Measurements from ENCODE around the gene RASL11B.

Gene RASL11B, protein sequence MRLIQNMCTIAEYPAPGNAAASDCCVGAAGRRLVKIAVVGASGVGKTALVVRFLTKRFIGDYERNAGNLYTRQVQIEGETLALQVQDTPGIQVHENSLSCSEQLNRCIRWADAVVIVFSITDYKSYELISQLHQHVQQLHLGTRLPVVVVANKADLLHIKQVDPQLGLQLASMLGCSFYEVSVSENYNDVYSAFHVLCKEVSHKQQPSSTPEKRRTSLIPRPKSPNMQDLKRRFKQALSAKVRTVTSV

DNA sequence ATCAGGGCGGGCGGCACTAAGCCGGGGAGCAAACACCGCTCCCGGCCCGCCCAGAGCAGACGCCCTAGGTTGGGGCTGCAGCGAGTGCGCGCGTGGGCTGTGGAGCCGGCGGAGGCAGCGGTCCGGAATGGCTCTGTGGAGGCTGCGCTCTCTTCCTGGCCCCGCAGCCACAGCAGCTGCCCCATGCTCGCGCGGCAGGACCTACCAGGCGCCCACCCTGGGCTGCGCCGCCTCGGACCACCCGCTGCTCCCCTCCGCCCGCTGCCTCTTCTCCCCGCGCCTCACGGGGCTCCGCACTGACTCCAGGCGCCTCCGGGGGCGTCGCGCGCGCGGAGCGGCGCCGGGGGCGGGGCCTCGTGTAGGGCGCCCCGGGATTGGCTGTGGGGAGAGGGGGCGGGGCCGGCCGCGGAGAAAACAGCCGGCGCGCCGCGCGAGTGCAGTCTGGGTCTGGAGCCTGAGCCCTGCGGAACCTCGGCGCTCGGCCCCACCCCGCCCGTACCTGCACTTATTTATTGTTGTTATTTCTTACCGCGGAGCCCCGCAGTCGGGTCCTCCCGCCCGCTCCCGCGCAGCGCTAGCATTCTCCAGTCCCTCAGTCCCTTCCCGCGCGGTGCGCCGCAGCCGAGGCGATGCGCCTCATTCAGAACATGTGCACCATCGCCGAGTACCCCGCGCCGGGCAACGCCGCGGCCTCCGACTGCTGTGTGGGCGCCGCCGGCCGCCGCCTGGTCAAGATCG is at the start of gene RASL11B:
RASL11B (plus strand) TSS at position 439 of the 738 bp plus-strand sequence; CDS start at position 630, 191 bp downstream.
- Histone ChIP-seq H3K9me3 (ENCODE audit: insufficient read depth, low read length) (0 out of 2 replicates have a peak, but pooled peaks cover 5% of the 10 kb centered on the region), H3K36me3 (replicated peaks; ENCODE audit: low read depth, low read length) (peaks cover 4% of the 10 kb centered on the region), H3K4me2 (ENCODE audit: low read length) (no peak within 1 kb of the TSS), H3K4me3 (ENCODE audit: low read length) (no peak within 1 kb of the TSS), H3K9ac (ENCODE audit: low read length) (no peak within 1 kb of the TSS), H4K20me1 (ENCODE audit: insufficient read depth, low read length) (no peaks in the 10 kb centered on the region), H3K27ac (ENCODE audit: low read length) (no peak within 1 kb of the TSS), H3K4me1 (ENCODE audit: low read length) (no peaks in the 10 kb centered on the region), H2AFZ (ENCODE audit: low read depth, low read length) (no peak within 1 kb of the TSS), H3K79me2 (ENCODE audit: low read length) (no peaks in the 10 kb centered on the region), H3K27me3 (ENCODE audit: low read depth, low read length) (no peaks in the 10 kb centered on the region)
- no peak for TF ChIP-seq EZH2phosphoT487 (IDR thresholded peaks at IDR 0.05; ENCODE audit: low read depth)
- TF ChIP-seq, protein P1, sequence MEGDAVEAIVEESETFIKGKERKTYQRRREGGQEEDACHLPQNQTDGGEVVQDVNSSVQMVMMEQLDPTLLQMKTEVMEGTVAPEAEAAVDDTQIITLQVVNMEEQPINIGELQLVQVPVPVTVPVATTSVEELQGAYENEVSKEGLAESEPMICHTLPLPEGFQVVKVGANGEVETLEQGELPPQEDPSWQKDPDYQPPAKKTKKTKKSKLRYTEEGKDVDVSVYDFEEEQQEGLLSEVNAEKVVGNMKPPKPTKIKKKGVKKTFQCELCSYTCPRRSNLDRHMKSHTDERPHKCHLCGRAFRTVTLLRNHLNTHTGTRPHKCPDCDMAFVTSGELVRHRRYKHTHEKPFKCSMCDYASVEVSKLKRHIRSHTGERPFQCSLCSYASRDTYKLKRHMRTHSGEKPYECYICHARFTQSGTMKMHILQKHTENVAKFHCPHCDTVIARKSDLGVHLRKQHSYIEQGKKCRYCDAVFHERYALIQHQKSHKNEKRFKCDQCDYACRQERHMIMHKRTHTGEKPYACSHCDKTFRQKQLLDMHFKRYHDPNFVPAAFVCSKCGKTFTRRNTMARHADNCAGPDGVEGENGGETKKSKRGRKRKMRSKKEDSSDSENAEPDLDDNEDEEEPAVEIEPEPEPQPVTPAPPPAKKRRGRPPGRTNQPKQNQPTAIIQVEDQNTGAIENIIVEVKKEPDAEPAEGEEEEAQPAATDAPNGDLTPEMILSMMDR (IDR thresholded peaks at IDR 0.05; ENCODE audit: low read depth, low read length) = no peak

GRCh38 chr4:52813546-52813945 is 48.6 kb upstream of the RASL11B start:
- no peak overlapping the region for H3K27ac ChIP-seq (ENCODE audit: low read length)
- no peaks in the 10 kb centered on the region for H3K27me3 ChIP-seq (ENCODE audit: low read depth, low read length)
- no peak overlapping the region for H3K9ac ChIP-seq (ENCODE audit: low read length)
- no peak overlapping the region for H2AFZ ChIP-seq (ENCODE audit: low read depth, low read length)
- no peak overlapping the region for H3K4me3 ChIP-seq (ENCODE audit: low read length)
- TF ChIP-seq, protein P1 (IDR thresholded peaks at IDR 0.05; ENCODE audit: low read depth, low read length) = no peak
- TF ChIP-seq EZH2phosphoT487 (IDR thresholded peaks at IDR 0.05; ENCODE audit: low read depth) = no peak
- no peaks in the 10 kb centered on the region for H4K20me1 ChIP-seq (ENCODE audit: insufficient read depth, low read length)
- H3K4me1 ChIP-seq (ENCODE audit: low read length) = no peaks in the 10 kb centered on the region
- H3K79me2 ChIP-seq (ENCODE audit: low read length) = no peaks in the 10 kb centered on the region
- no peaks in the 10 kb centered on the region for H3K9me3 ChIP-seq (ENCODE audit: insufficient read depth, low read length)
- H3K36me3 ChIP-seq (replicated peaks; ENCODE audit: low read depth, low read length) = no peaks in the 10 kb centered on the region
- H3K4me2 ChIP-seq (ENCODE audit: low read length) = no peak overlapping the region

DNA sequence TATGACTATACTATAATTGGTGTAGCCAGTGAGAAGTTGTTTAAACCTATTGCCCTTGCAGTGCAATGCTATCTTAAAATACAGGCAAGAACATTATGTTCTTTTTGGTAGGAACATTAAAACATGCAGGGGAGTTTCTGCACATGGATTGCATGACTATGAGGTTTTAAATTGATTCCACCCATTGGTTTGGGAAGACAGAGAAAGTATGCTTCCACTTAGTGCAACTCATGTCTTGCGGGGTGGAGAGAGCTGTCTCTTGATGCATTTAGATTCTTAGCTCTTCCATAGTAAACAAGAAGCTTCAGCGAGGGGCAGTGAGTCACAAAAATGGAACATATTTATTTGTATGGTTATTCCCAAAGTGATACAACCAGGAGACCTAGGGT is 39.5 kb upstream of the RASL11B start:
- TF ChIP-seq EZH2phosphoT487 (IDR thresholded peaks at IDR 0.05; ENCODE audit: low read depth) = no peak
- TF ChIP-seq, protein P1 (IDR thresholded peaks at IDR 0.05; ENCODE audit: low read depth, low read length) = no peak
- no peak overlapping the region for H3K9ac ChIP-seq (ENCODE audit: low read length)
- no peaks in the 10 kb centered on the region for H4K20me1 ChIP-seq (ENCODE audit: insufficient read depth, low read length)
- no peaks in the 10 kb centered on the region for H3K4me1 ChIP-seq (ENCODE audit: low read length)
- no peak overlapping the region for H2AFZ ChIP-seq (ENCODE audit: low read depth, low read length)
- H3K36me3 ChIP-seq (replicated peaks; ENCODE audit: low read depth, low read length) = no peaks in the 10 kb centered on the region
- no peak overlapping the region for H3K4me2 ChIP-seq (ENCODE audit: low read length)
- no peaks in the 10 kb centered on the region for H3K79me2 ChIP-seq (ENCODE audit: low read length)
- no peaks in the 10 kb centered on the region for H3K27me3 ChIP-seq (ENCODE audit: low read depth, low read length)
- H3K27ac ChIP-seq (ENCODE audit: low read length) = no peak overlapping the region
- no peaks in the 10 kb centered on the region for H3K9me3 ChIP-seq (ENCODE audit: insufficient read depth, low read length)
- H3K4me3 ChIP-seq (ENCODE audit: low read length) = no peak overlapping the region

- H3K9ac ChIP-seq (ENCODE audit: low read length) = no peak overlapping the region
- H3K4me3 ChIP-seq (ENCODE audit: low read length) = no peak overlapping the region
- H3K27me3 ChIP-seq (ENCODE audit: low read depth, low read length) = no peaks in the 10 kb centered on the region
- no peaks in the 10 kb centered on the region for H3K79me2 ChIP-seq (ENCODE audit: low read length)
- H2AFZ ChIP-seq (ENCODE audit: low read depth, low read length) = no peak overlapping the region
- TF ChIP-seq, protein P1 (IDR thresholded peaks at IDR 0.05; ENCODE audit: low read depth, low read length) = no peak
- TF ChIP-seq EZH2phosphoT487 (IDR thresholded peaks at IDR 0.05; ENCODE audit: low read depth) = no peak
- no peaks in the 10 kb centered on the region for H3K4me1 ChIP-seq (ENCODE audit: low read length)
- no peaks in the 10 kb centered on the region for H3K36me3 ChIP-seq (replicated peaks; ENCODE audit: low read depth, low read length)
- H3K27ac ChIP-seq (ENCODE audit: low read length) = no peak overlapping the region
- H3K9me3 ChIP-seq (ENCODE audit: insufficient read depth, low read length) = no peaks in the 10 kb centered on the region
- H4K20me1 ChIP-seq (ENCODE audit: insufficient read depth, low read length) = no peaks in the 10 kb centered on the region
- H3K4me2 ChIP-seq (ENCODE audit: low read length) = no peak overlapping the region
These were observed 39.0 kb upstream of the RASL11B start for GRCh38 chr4:52822972-52823701.

All from OCI-LY3 (cell line).